SK-N-MC (cell line): Measurements from ENCODE around the gene LRCOL1.

Source experiments
- EZH2 ChIP-seq: fragments of 200-600 bp; sonication (generic); IDR thresholded peaks from one replicate; pipeline ENCODE4 v1.6.1; 2017; ENCODE audit warnings: antibody characterized with exemption
- FOXP2 ChIP-seq: optimal IDR thresholded peaks from 2 replicates; pipeline ENCODE3; 2011; ENCODE audit warnings: mild to moderate bottlenecking, moderate library complexity; ENCODE audit not compliant: insufficient read depth; ENCODE audit errors: extremely low read length, control extremely low read depth
- POLR2AphosphoS5 ChIP-seq: IDR thresholded peaks from 2 replicates; pipeline ENCODE4 v1.6.1; 2012; ENCODE audit warnings: mild to moderate bottlenecking, low read depth, low read length, borderline replicate concordance

- TF ChIP-seq POLR2AphosphoS5: no peak
- no peak for TF ChIP-seq EZH2
- TF ChIP-seq FOXP2: no peak
Observed at GRCh38 chr12:132632521-132633228, 22.3 kb upstream of the LRCOL1 start.
